Stimulated activated CD4-positive, alpha-beta T cell treated with anti-CD3 and anti-CD28 coated beads, TNF-alpha, amount 100 ng/mL, for 4 hours (primary cell): ENCODE results near the gene SYCP2.

Experiments
- DNase-seq, 3 experiments: peaks; one replicate each; pipeline ENCODE4 v3.0.0-alpha.2; 2020; ENCODE audit warnings: low read depth in 3 of 3

SYCP2 gene

DNA sequence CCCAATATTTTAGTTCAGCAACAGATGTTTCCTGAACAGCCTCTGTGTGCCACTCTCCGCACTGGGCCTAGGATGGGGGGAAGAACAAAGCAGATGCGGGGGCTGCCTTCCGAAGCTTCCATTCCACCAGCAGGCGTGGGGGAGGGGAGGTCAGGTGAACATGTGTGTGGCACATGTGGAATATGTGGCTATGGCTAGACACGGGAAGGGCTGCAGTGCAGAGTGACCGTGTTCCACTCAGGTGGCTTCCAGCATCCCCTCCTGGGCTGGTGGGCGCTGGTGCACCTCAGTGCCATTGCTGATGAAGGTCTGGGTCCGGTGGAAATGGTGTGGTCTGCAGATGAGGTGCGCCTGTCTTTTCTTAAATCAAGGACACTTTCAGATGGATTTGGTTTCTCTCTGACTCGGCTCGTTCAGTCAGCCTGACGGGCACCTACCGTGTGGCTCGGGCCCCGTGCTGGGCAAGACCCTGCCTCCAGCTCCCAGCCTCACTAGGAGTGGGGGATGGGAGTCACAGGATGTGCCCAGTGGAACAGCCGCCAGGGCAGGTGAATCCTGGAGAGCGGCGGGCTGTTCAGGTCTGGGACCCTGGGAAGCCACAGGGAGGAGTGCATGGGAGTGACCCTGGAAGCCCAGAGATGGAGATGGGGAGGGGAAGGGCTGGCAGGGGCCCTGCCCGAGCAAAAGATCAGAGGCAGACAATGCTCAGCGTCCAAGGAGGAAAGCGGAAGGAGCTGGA is 111.0 kb downstream of the SYCP2 start:
- no peak for DNase-seq

- DNase-seq = no peak
Observed at GRCh38 chr20:59821788-59822187, 111.6 kb downstream of the SYCP2 start.

GRCh38 chr20:59821201-59821600 is 112.2 kb downstream of the SYCP2 start:
- DNase-seq = no peak

GRCh38 chr20:59820204-59821041 is 113.0 kb downstream of the SYCP2 start:
- DNase-seq = no peak

DNA sequence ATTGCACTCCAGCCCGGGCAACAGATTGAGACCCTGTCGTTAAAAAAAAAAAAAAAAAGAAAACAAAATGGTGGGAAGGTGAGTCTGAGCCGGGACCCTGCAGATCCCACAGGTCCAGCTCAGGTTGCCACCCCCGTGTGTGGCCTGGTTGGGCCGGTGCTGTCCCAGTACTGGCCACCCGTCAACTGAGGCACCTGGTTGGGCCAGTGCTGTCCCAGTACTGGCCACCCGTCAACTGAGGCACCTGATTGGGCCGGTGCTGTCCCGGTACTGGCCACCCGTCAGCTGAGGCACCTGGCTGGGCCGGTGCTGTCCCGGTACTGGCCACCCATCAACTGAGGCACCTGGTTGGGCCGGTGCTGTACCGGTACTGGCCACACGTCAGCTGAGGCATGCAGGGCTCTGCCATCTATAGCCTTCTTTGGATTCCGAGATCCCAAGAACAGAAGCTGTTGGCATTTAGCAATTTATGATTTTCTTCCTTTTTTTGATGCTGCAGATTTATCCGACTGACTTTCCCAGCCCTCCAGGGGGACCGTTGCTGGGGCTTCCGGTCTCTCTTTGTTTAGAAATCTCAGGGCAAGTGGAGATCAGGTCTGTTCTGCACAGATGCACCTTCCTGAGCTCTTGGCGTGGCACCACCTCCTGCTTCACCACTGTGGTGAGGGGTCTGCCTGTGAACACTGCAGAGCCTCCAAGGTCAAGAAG is 113.8 kb downstream of the SYCP2 start:
- DNase-seq = no peak

GRCh38 chr20:59818911-59819310 is 114.5 kb downstream of the SYCP2 start:
- DNase-seq = no peak

GRCh38 chr20:59817846-59818615 is 115.4 kb downstream of the SYCP2 start:
- no peak for DNase-seq

GRCh38 chr20:59817406-59817805 is 116.0 kb downstream of the SYCP2 start:
- no peak for DNase-seq

GRCh38 chr20:59816146-59816738 is 117.2 kb downstream of the SYCP2 start:
- no peak for DNase-seq

- DNase-seq = no peak
Observed at GRCh38 chr20:59814840-59815340, 118.5 kb downstream of the SYCP2 start.

DNA sequence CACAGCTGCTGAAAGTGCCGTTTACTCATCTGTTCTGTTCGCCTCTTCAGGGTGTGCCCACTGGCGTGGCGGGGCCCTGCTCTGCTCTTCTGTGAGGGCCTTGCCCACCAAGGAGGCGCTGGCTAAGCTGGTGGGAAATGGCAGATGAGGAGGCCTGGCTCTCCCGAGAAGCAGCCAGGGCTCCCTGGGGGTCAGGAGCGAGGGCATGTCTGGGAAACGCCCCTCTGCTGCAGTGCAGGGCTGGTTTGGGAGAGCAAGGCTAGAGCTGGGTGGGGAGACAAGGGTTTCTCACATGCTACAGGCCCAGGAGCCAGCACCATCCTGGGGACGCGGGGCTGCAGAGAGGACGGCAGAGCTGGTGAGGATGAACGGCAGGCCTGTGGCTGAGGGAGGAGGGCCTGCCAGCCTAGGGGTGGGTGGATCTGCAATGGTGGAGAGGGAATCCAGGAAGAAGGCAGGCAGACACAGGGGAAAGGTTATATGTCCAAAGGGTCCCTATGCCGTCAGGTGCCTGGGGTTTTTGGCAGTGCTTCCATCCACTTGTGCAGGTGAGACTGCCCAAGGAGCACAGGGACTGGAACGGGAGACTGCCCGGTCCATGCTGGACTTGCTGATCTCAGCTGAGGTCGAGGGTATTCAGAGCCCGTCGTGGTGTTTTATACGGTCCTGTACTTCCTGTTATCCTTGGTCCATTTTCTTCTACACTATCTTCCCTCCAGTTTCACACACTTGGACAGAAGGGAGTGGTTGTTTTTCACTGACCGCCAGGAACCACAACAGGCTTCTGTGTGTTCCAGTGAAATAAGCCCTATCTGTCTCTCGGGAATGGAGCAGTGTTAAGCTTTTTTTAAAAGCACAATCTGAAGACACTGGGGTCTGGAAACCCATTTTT is 119.2 kb downstream of the SYCP2 start:
- DNase-seq = no peak
